ENCODE data around the gene SLC7A6.

Gene SLC7A6

GRCh38 chr16:68264128-68265077, at the start of gene SLC7A6:
TSS of gene SLC7A6 (plus strand) at chr16:68264526. CDS start at chr16:68274727, 10,201 bp downstream.
- Histone ChIP-seq H3K36me3 (ENCODE audit: control insufficient read depth in 2 of 2, insufficient read depth in 2 of 2, low read length in 2 of 2) (peaks cover 7 to 11% of the 10 kb centered on the region in 2 donors), H3K4me1 (ENCODE audit: control insufficient read depth in 2 of 2, insufficient read depth in 2 of 2, low read length in 2 of 2) (peaks cover 24 to 29% of the 10 kb centered on the region in 2 donors), H3K27ac (ENCODE audit: low read depth in 2 of 2, low read length in 2 of 2) (peak within 1 kb of the TSS; percentile 93 to 97)

GRCh38 chr16:68214726-68215125, 49.6 kb upstream of the SLC7A6 start:
- Histone ChIP-seq H3K4me3 (ENCODE audit: low read length in 2 of 2) (no peak overlapping the region), H3K27ac (ENCODE audit: low read depth in 2 of 2, low read length in 2 of 2) (no peak overlapping the region), H3K4me1 (ENCODE audit: control insufficient read depth in 2 of 2, insufficient read depth in 2 of 2, low read length in 2 of 2) (no peaks in the 10 kb centered on the region), H3K27me3 (ENCODE audit: control insufficient read depth in 2 of 2, insufficient read depth in 2 of 2, low read length in 2 of 2) (no peaks in the 10 kb centered on the region), H3K9me3 (ENCODE audit: control insufficient read depth in 2 of 2, low read length in 2 of 2) (no peaks in the 10 kb centered on the region), H3K9ac (ENCODE audit: low read depth in 1 of 2, low read length in 2 of 2) (no peak overlapping the region), H3K36me3 (ENCODE audit: control insufficient read depth in 2 of 2, insufficient read depth in 2 of 2, low read length in 2 of 2) (peaks cover 0 to 3% of the 10 kb centered on the region in 2 donors)

More at GRCh38 chr16:68264128-68265077, at the start of gene SLC7A6:
- H3K9me3 ChIP-seq (ENCODE audit: control insufficient read depth in 2 of 2, low read length in 2 of 2), result no peaks in the 10 kb centered on the region
- H3K4me3 ChIP-seq (ENCODE audit: low read length in 2 of 2), result peak within 1 kb of the TSS; percentile 78 to 80
- peak within 1 kb of the TSS; percentile 88 for H3K9ac ChIP-seq (ENCODE audit: low read depth in 1 of 2, low read length in 2 of 2)
- H3K27me3 ChIP-seq (ENCODE audit: control insufficient read depth in 2 of 2, insufficient read depth in 2 of 2, low read length in 2 of 2), result no peaks in the 10 kb centered on the region

- H3K4me1 ChIP-seq (ENCODE audit: control insufficient read depth in 2 of 2, insufficient read depth in 2 of 2, low read length in 2 of 2), result no peaks in the 10 kb centered on the region
- H3K36me3 ChIP-seq (ENCODE audit: control insufficient read depth in 2 of 2, insufficient read depth in 2 of 2, low read length in 2 of 2), result peaks cover 0 to 3% of the 10 kb centered on the region in 2 donors
- no peak overlapping the region for H3K4me3 ChIP-seq (ENCODE audit: low read length in 2 of 2)
- no peaks in the 10 kb centered on the region for H3K9me3 ChIP-seq (ENCODE audit: control insufficient read depth in 2 of 2, low read length in 2 of 2)
- no peak overlapping the region for H3K9ac ChIP-seq (ENCODE audit: low read depth in 1 of 2, low read length in 2 of 2)
- no peaks in the 10 kb centered on the region for H3K27me3 ChIP-seq (ENCODE audit: control insufficient read depth in 2 of 2, insufficient read depth in 2 of 2, low read length in 2 of 2)
- H3K27ac ChIP-seq (ENCODE audit: low read depth in 2 of 2, low read length in 2 of 2), result no peak overlapping the region
Measured at GRCh38 chr16:68215302-68215701, 49.0 kb upstream of the SLC7A6 start.

GRCh38 chr16:68216240-68216639, 48.1 kb upstream of the SLC7A6 start:
- Histone ChIP-seq H3K27ac (ENCODE audit: low read depth in 2 of 2, low read length in 2 of 2) (no peak overlapping the region), H3K4me1 (ENCODE audit: control insufficient read depth in 2 of 2, insufficient read depth in 2 of 2, low read length in 2 of 2) (no peaks in the 10 kb centered on the region), H3K4me3 (ENCODE audit: low read length in 2 of 2) (no peak overlapping the region), H3K9me3 (ENCODE audit: control insufficient read depth in 2 of 2, low read length in 2 of 2) (no peaks in the 10 kb centered on the region), H3K27me3 (ENCODE audit: control insufficient read depth in 2 of 2, insufficient read depth in 2 of 2, low read length in 2 of 2) (no peaks in the 10 kb centered on the region), H3K36me3 (ENCODE audit: control insufficient read depth in 2 of 2, insufficient read depth in 2 of 2, low read length in 2 of 2) (peaks cover 0 to 7% of the 10 kb centered on the region in 2 donors), H3K9ac (ENCODE audit: low read depth in 1 of 2, low read length in 2 of 2) (no peak overlapping the region)

- Histone ChIP-seq H3K9ac (ENCODE audit: low read depth in 1 of 2, low read length in 2 of 2) (no peak overlapping the region), H3K9me3 (ENCODE audit: control insufficient read depth in 2 of 2, low read length in 2 of 2) (no peaks in the 10 kb centered on the region), H3K36me3 (ENCODE audit: control insufficient read depth in 2 of 2, insufficient read depth in 2 of 2, low read length in 2 of 2) (peaks cover 0 to 10% of the 10 kb centered on the region in 2 donors), H3K4me3 (ENCODE audit: low read length in 2 of 2) (no peak overlapping the region), H3K27ac (ENCODE audit: low read depth in 2 of 2, low read length in 2 of 2) (no peak overlapping the region), H3K4me1 (ENCODE audit: control insufficient read depth in 2 of 2, insufficient read depth in 2 of 2, low read length in 2 of 2) (no peaks in the 10 kb centered on the region), H3K27me3 (ENCODE audit: control insufficient read depth in 2 of 2, insufficient read depth in 2 of 2, low read length in 2 of 2) (no peaks in the 10 kb centered on the region)
Measured at GRCh38 chr16:68217506-68217905, 46.8 kb upstream of the SLC7A6 start.

GRCh38 chr16:68219725-68220351, 44.5 kb upstream of the SLC7A6 start:
- no peak overlapping the region for H3K4me3 ChIP-seq (ENCODE audit: low read length in 2 of 2)
- peaks cover 0 to 10% of the 10 kb centered on the region in 2 donors for H3K36me3 ChIP-seq (ENCODE audit: control insufficient read depth in 2 of 2, insufficient read depth in 2 of 2, low read length in 2 of 2)
- no peaks in the 10 kb centered on the region for H3K9me3 ChIP-seq (ENCODE audit: control insufficient read depth in 2 of 2, low read length in 2 of 2)
- H3K9ac ChIP-seq (ENCODE audit: low read depth in 1 of 2, low read length in 2 of 2), result no peak overlapping the region
- H3K27me3 ChIP-seq (ENCODE audit: control insufficient read depth in 2 of 2, insufficient read depth in 2 of 2, low read length in 2 of 2), result no peaks in the 10 kb centered on the region
- no peaks in the 10 kb centered on the region for H3K4me1 ChIP-seq (ENCODE audit: control insufficient read depth in 2 of 2, insufficient read depth in 2 of 2, low read length in 2 of 2)
- no peak overlapping the region for H3K27ac ChIP-seq (ENCODE audit: low read depth in 2 of 2, low read length in 2 of 2)

GRCh38 chr16:68223072-68223471, 41.3 kb upstream of the SLC7A6 start:
- no peak overlapping the region for H3K27ac ChIP-seq (ENCODE audit: low read depth in 2 of 2, low read length in 2 of 2)
- no peak overlapping the region for H3K9ac ChIP-seq (ENCODE audit: low read depth in 1 of 2, low read length in 2 of 2)

GRCh38 chr16:68226116-68226515, 38.2 kb upstream of the SLC7A6 start:
- no peaks in the 10 kb centered on the region for H3K27me3 ChIP-seq (ENCODE audit: control insufficient read depth in 2 of 2, insufficient read depth in 2 of 2, low read length in 2 of 2)
- peaks cover 17 to 31% of the 10 kb centered on the region in 2 donors for H3K36me3 ChIP-seq (ENCODE audit: control insufficient read depth in 2 of 2, insufficient read depth in 2 of 2, low read length in 2 of 2)
- no peak overlapping the region for H3K27ac ChIP-seq (ENCODE audit: low read depth in 2 of 2, low read length in 2 of 2)

More at GRCh38 chr16:68223072-68223471, 41.3 kb upstream of the SLC7A6 start:
- no peaks in the 10 kb centered on the region for H3K27me3 ChIP-seq (ENCODE audit: control insufficient read depth in 2 of 2, insufficient read depth in 2 of 2, low read length in 2 of 2)
- H3K36me3 ChIP-seq (ENCODE audit: control insufficient read depth in 2 of 2, insufficient read depth in 2 of 2, low read length in 2 of 2), result peaks cover 0 to 7% of the 10 kb centered on the region in 2 donors
- peaks cover 11 to 15% of the 10 kb centered on the region in 2 donors for H3K4me1 ChIP-seq (ENCODE audit: control insufficient read depth in 2 of 2, insufficient read depth in 2 of 2, low read length in 2 of 2)
- H3K9me3 ChIP-seq (ENCODE audit: control insufficient read depth in 2 of 2, low read length in 2 of 2), result no peaks in the 10 kb centered on the region
- H3K4me3 ChIP-seq (ENCODE audit: low read length in 2 of 2), result no peak overlapping the region

GRCh38 chr16:68227183-68227793, 37.0 kb upstream of the SLC7A6 start:
- H3K27ac ChIP-seq (ENCODE audit: low read depth in 2 of 2, low read length in 2 of 2), result peak overlapping the region; percentile 27 to 34
- H3K4me1 ChIP-seq (ENCODE audit: control insufficient read depth in 2 of 2, insufficient read depth in 2 of 2, low read length in 2 of 2), result peaks cover 20 to 24% of the 10 kb centered on the region in 2 donors
- no peak overlapping the region for H3K9ac ChIP-seq (ENCODE audit: low read depth in 1 of 2, low read length in 2 of 2)

More at GRCh38 chr16:68226116-68226515, 38.2 kb upstream of the SLC7A6 start:
- peaks cover 20 to 24% of the 10 kb centered on the region in 2 donors for H3K4me1 ChIP-seq (ENCODE audit: control insufficient read depth in 2 of 2, insufficient read depth in 2 of 2, low read length in 2 of 2)
- no peak overlapping the region for H3K4me3 ChIP-seq (ENCODE audit: low read length in 2 of 2)
- no peak overlapping the region for H3K9ac ChIP-seq (ENCODE audit: low read depth in 1 of 2, low read length in 2 of 2)
- no peaks in the 10 kb centered on the region for H3K9me3 ChIP-seq (ENCODE audit: control insufficient read depth in 2 of 2, low read length in 2 of 2)

More at GRCh38 chr16:68227183-68227793, 37.0 kb upstream of the SLC7A6 start:
- Histone ChIP-seq H3K27me3 (ENCODE audit: control insufficient read depth in 2 of 2, insufficient read depth in 2 of 2, low read length in 2 of 2) (no peaks in the 10 kb centered on the region), H3K36me3 (ENCODE audit: control insufficient read depth in 2 of 2, insufficient read depth in 2 of 2, low read length in 2 of 2) (peaks cover 29 to 38% of the 10 kb centered on the region in 2 donors), H3K4me3 (ENCODE audit: low read length in 2 of 2) (no peak overlapping the region), H3K9me3 (ENCODE audit: control insufficient read depth in 2 of 2, low read length in 2 of 2) (no peaks in the 10 kb centered on the region)

Data from mucosa of rectum (tissue), 2 donors.